KG1 (cell line): ENCODE results near the gene CPNE8.

Experiments used
- DNase-seq: peaks from one replicate; lab custom pipeline; 2025; lab: John Stamatoyannopoulos, UW

The CPNE8 gene

GRCh38 chr12:38895446-38895845 lies 9.9 kb downstream of the CPNE8 start:
- DNase-seq: no peak

GRCh38 chr12:38892976-38893375 lies 12.4 kb downstream of the CPNE8 start:
- DNase-seq: no peak

- DNase-seq: no peak
Measured at GRCh38 chr12:38892087-38892786, 13.2 kb downstream of the CPNE8 start.

GRCh38 chr12:38890102-38890855 lies 15.1 kb downstream of the CPNE8 start:
- DNase-seq: peak; percentile 29

GRCh38 chr12:38889297-38889815 lies 16.0 kb downstream of the CPNE8 start:
- DNase-seq: no peak

- no peak for DNase-seq
Measured at GRCh38 chr12:38887770-38888169, 17.6 kb downstream of the CPNE8 start.

GRCh38 chr12:38886931-38887330 lies 18.5 kb downstream of the CPNE8 start:
- no peak for DNase-seq

- DNase-seq: no peak
Measured at GRCh38 chr12:38886064-38886463, 19.3 kb downstream of the CPNE8 start.

GRCh38 chr12:38884666-38885065 lies 20.7 kb downstream of the CPNE8 start:
- no peak for DNase-seq

GRCh38 chr12:38883629-38884134 lies 21.7 kb downstream of the CPNE8 start:
- DNase-seq: no peak

GRCh38 chr12:38880288-38880687 lies 25.1 kb downstream of the CPNE8 start:
- DNase-seq: no peak

- DNase-seq: no peak
Measured at GRCh38 chr12:38878986-38879385, 26.4 kb downstream of the CPNE8 start.

GRCh38 chr12:38878333-38878705 lies 27.1 kb downstream of the CPNE8 start:
- no peak for DNase-seq

GRCh38 chr12:38875586-38876228 lies 29.7 kb downstream of the CPNE8 start:
- no peak for DNase-seq

GRCh38 chr12:38872561-38872960 lies 32.8 kb downstream of the CPNE8 start:
- DNase-seq: no peak

- no peak for DNase-seq
Measured at GRCh38 chr12:38872156-38872555, 33.2 kb downstream of the CPNE8 start.

GRCh38 chr12:38869036-38869435 lies 36.4 kb downstream of the CPNE8 start:
- no peak for DNase-seq

GRCh38 chr12:38850461-38850860 lies 54.9 kb downstream of the CPNE8 start:
- DNase-seq: no peak

- no peak for DNase-seq
Measured at GRCh38 chr12:38847247-38847646, 58.1 kb downstream of the CPNE8 start.

GRCh38 chr12:38844267-38844666 lies 61.1 kb downstream of the CPNE8 start:
- no peak for DNase-seq

GRCh38 chr12:38838056-38838850 lies 67.1 kb downstream of the CPNE8 start:
- no peak for DNase-seq

- DNase-seq: no peak
Measured at GRCh38 chr12:38831715-38832114, 73.7 kb downstream of the CPNE8 start.
